NT2/D1 (cell line): ENCODE measurements around the gene EXOC1L.
"Not testable (repeated sequence)": the region's sequence is repeated elsewhere in the genome, so short reads cannot be mapped to it uniquely, and the experiment has no call there.

Experiments
- DNase-seq: peaks from one replicate; pipeline ENCODE4 v3.0.0-alpha.2; 2011; ENCODE audit warnings: low read depth, low spot score
- H3K27me3 ChIP-seq: 2 replicates; pipeline ENCODE4 v1.6.0; 2011; ENCODE audit warnings: mild to moderate bottlenecking; ENCODE audit not compliant: insufficient read length, insufficient read depth
- H3K36me3 ChIP-seq: 2 replicates; pipeline ENCODE4 v1.6.1; 2011; ENCODE audit warnings: mild to moderate bottlenecking, low read length, mixed read lengths; ENCODE audit not compliant: insufficient read depth, insufficient read length
- H3K4me1 ChIP-seq: 2 replicates; pipeline ENCODE4 v1.5.1; 2011; ENCODE audit not compliant: insufficient read depth, insufficient read length
- H3K4me3 ChIP-seq: 2 replicates; pipeline ENCODE4 v1.5.1; 2011; ENCODE audit warnings: low read depth; ENCODE audit not compliant: insufficient read length
- H3K9ac ChIP-seq: 2 replicates; pipeline ENCODE4 v1.6.0; 2011; ENCODE audit warnings: low read depth; ENCODE audit not compliant: insufficient read length
- H3K9me3 ChIP-seq: 2 replicates; pipeline ENCODE4 v1.5.1; 2011; ENCODE audit warnings: mild to moderate bottlenecking, low read length; ENCODE audit not compliant: insufficient read depth
- SUZ12 ChIP-seq: IDR thresholded peaks from 2 replicates; pipeline ENCODE4 v1.6.1; 2011; ENCODE audit not compliant: insufficient read length, insufficient read depth; ENCODE audit errors: extremely low read depth
- YY1 ChIP-seq: IDR thresholded peaks from 2 replicates; pipeline ENCODE4 v1.6.1; 2011; ENCODE audit not compliant: insufficient read length, insufficient read depth
- ZNF274 ChIP-seq: IDR thresholded peaks from 2 replicates; pipeline ENCODE4 v1.6.1; 2011; ENCODE audit warnings: mild to moderate bottlenecking, low read depth, low read length

EXOC1L gene

DNA sequence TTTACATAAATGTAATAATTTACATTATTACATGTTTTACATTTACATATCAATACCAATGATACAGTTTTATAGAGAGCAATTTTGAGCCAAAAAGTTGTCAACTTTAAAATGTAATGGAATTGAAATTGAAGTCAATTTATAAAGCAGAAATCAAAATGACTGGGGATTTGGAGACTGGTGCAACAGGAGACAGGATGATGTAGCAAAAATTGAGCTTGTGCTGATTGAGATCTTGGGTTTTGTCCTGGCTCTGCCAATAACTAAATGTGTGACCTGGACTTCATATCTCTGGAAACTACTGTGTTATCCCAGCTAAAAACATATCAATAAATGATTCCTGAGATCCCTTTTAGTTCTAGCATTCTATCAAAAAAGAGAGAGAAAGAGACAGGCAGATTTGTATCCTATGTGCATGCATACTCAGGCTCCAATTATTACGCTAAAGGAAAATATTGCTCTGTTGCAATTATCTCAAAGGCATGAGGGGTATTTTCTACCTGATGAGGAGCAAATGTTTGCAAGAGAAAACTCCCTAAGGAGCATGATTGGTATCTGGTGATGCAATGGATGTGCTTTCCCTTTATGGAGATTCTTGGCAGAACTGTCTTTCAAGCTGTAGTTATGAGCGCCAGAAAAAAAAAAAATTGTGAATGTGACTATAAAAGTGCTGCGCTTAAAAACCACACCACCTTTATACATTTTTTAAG, 14.7 kb downstream of the EXOC1L start:
- DNase-seq, result no peak
- H3K4me1 ChIP-seq, result no peaks in the 10 kb centered on the region

DNA sequence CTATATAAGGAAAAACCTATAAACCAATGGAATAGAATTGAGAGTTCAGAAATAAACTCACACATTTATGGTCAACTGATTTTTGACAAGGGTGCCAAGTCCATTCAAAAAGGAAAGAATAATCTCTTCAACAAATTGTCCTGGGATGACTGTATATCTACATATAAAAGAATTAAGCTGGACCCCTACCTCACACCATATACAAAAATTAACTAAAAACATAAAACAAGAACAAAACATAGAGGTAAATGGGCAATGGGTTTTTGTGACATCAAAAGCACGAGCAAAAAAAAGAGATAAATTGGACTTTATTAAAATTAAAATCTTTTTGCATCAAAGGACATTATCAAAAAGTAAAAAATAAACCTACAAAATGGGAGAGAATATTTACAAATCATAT, 18.3 kb downstream of the EXOC1L start:
- DNase-seq, result no peak
- TF ChIP-seq YY1 (no peak), ZNF274 (no peak), SUZ12 (no peak)
- H3K4me1 ChIP-seq, result no peaks in the 10 kb centered on the region
- H3K36me3 ChIP-seq, result no peaks in the 10 kb centered on the region
- H3K9me3 ChIP-seq, result peaks cover 13% of the 10 kb centered on the region
- no peaks in the 10 kb centered on the region for H3K27me3 ChIP-seq
- H3K9ac ChIP-seq, result no peak overlapping the region
- no peak overlapping the region for H3K4me3 ChIP-seq

More for the DNA sequence above, 14.7 kb downstream of the EXOC1L start:
- Histone ChIP-seq H3K4me3 (no peak overlapping the region), H3K9me3 (peaks cover 13% of the 10 kb centered on the region), H3K9ac (no peak overlapping the region), H3K27me3 (no peaks in the 10 kb centered on the region), H3K36me3 (no peaks in the 10 kb centered on the region)
- no peak for TF ChIP-seq SUZ12
- no peak for TF ChIP-seq YY1
- no peak for TF ChIP-seq ZNF274

GRCh38 chr4:55838356-55838755, 18.8 kb downstream of the EXOC1L start:
- Histone ChIP-seq H3K9me3 (peaks cover 13% of the 10 kb centered on the region), H3K9ac (no peak overlapping the region), H3K4me1 (no peaks in the 10 kb centered on the region), H3K4me3 (no peak overlapping the region), H3K36me3 (no peaks in the 10 kb centered on the region), H3K27me3 (no peaks in the 10 kb centered on the region)
- DNase-seq, result no peak
- no peak for TF ChIP-seq YY1
- no peak for TF ChIP-seq ZNF274
- no peak for TF ChIP-seq SUZ12

- no peak overlapping the region for H3K9ac ChIP-seq
- H3K27me3 ChIP-seq, result no peaks in the 10 kb centered on the region
- peaks cover 13% of the 10 kb centered on the region for H3K9me3 ChIP-seq
- no peak for DNase-seq
- no peaks in the 10 kb centered on the region for H3K4me1 ChIP-seq
- TF ChIP-seq SUZ12 (no peak), ZNF274 (no peak), YY1 (no peak)
- H3K4me3 ChIP-seq, result no peak overlapping the region
- H3K36me3 ChIP-seq, result no peaks in the 10 kb centered on the region
These were observed 19.4 kb downstream of the EXOC1L start for GRCh38 chr4:55838952-55839351.

DNA sequence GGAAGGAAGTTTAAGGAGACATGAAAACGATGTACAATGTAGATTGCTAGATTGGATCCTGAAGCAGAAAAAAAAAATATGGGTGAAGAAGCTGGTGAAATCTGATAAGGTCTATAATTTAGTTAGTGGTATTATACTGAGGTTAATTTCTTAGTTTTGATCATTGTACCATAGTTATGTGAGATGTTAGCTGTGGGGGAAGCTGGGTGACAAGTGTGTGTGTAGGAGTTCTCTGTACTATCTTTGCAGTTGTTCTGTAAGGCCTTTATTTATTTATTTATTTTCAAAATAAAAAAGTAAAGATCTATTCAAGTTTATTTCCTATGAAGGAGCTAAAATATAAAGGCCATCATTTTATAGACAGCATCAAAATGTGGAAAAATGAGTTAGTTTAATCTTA, 21.4 kb downstream of the EXOC1L start:
- Histone ChIP-seq H3K27me3 (no peaks in the 10 kb centered on the region), H3K36me3 (no peaks in the 10 kb centered on the region), H3K4me1 (no peaks in the 10 kb centered on the region), H3K4me3 (no peak overlapping the region), H3K9me3 (peaks cover 13% of the 10 kb centered on the region), H3K9ac (no peak overlapping the region)
- no peak for DNase-seq
- no peak for TF ChIP-seq YY1
- TF ChIP-seq ZNF274, result no peak
- no peak for TF ChIP-seq SUZ12

DNA sequence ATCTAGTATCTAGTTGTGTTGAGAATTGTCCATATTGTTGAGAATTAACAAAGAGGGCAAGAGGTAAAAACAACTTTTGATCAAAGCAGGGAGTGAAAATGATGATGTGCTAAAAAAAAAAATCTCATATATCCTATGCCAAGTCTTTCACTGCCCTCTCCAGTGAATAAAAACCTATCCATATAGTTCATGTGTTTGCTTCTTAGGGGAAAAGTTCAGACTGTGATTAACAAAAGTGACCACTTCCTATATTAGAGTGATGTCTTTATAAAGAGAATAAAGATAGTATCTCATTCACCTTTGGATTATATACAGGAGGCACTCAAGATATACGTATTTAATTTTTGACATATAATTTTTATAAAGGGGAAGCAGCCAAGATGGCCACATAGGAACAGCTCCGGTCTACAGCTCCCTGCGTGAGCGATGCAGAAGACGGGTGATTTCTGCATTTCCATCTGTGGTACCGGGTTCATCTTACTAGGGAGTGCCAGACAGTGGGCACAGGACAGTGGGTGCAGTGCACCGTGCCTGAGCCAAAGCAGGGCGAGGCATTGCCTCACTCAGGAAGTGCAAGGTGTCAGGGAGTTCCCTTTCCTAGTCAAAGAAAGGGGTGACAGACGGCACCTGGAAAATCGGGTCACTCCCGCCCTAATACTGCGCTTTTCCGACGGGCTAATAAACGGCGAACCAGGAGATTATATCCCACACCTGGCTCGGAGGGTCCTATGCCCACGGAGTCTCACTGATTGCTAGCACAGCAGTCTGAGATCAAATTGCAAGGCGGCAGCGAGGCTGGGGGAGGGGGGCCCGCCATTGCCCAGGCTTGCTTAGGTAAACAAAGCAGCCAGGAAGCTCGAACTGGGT, 22.0 kb downstream of the EXOC1L start:
- H3K27me3 ChIP-seq, DNase-seq, H3K36me3 ChIP-seq, H3K4me1 ChIP-seq: not testable (repeated sequence)
- Histone ChIP-seq H3K9ac (peak overlapping the region; percentile 56), H3K4me3 (peak overlapping the region; percentile 30), H3K9me3 (peaks cover 13% of the 10 kb centered on the region)

- H3K36me3 ChIP-seq, H3K4me3 ChIP-seq, H3K27me3 ChIP-seq, H3K9ac ChIP-seq, H3K4me1 ChIP-seq, DNase-seq: not testable (repeated sequence)
- peaks cover 11% of the 10 kb centered on the region for H3K9me3 ChIP-seq
These were observed 22.7 kb downstream of the EXOC1L start for GRCh38 chr4:55842312-55842711.
